Ovary (tissue), 1 donor: ENCODE results near the gene SIX6.

ENCODE experiments used
- EP300 ChIP-seq: sonication (generic); formaldehyde crosslinking; IDR thresholded peaks from one replicate; pipeline ENCODE4 v1.6.1; 2017; ENCODE audit warnings: antibody characterized with exemption
- POLR2A ChIP-seq: fragments of 450-650 bp; IDR thresholded peaks from one replicate; pipeline ENCODE4 v1.6.1; 2017; ENCODE audit warnings: antibody characterized with exemption, mild to moderate bottlenecking, moderate library complexity

DNA sequence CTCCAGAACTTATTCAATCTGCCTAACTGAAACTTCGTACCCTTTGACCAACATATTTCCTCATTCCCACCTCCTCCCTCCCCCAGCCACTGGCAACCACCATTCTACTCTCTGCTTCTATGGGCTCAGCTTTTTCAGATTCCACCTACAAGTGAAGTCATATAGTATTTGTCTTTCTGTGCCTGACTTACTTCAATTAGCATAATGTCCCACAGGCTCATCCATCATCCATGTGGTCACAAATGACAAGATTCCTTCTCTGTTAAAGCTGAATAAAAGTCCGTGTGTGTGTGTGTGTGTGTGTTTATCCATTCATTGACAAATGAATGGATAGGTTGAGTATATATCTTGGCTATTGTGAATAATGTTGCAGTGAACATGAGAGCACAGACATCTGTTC lies 21.7 kb upstream of the SIX6 start:
- no peak for TF ChIP-seq EP300
- TF ChIP-seq POLR2A, result no peak
